GM18909 (cell line): Measurements from ENCODE around the gene TUBA8.
"Not testable (repeated sequence)": the region's sequence is repeated elsewhere in the genome, so short reads cannot be mapped to it uniquely, and the experiment has no call there.

Experiments used
- ATAC-seq: cut with Tn5 transposase; IDR thresholded peaks from one replicate; pipeline ENCODE4 v1.9.1; 2021; ENCODE audit warnings: mild to moderate bottlenecking; ENCODE audit not compliant: unreplicated experiment, poor library complexity

Gene TUBA8

GRCh38 chr22:18110194-18110953 lies at the start of gene TUBA8:
TSS of gene TUBA8 (plus strand) at chr22:18110809. CDS start at chr22:18110866, 57 bp downstream.
- ATAC-seq, result peak; percentile 66

GRCh38 chr22:18062421-18062820 lies 48.2 kb upstream of the TUBA8 start:
- no peak for ATAC-seq

- ATAC-seq, result no peak
Observed at GRCh38 chr22:18063306-18063705, 47.3 kb upstream of the TUBA8 start.

- not testable (repeated sequence) for ATAC-seq
Observed at GRCh38 chr22:18063715-18064114, 46.9 kb upstream of the TUBA8 start.

GRCh38 chr22:18064636-18065035 lies 46.0 kb upstream of the TUBA8 start:
- ATAC-seq, result no peak

GRCh38 chr22:18065256-18065655 lies 45.4 kb upstream of the TUBA8 start:
- ATAC-seq, result no peak

GRCh38 chr22:18066181-18066859 lies 44.3 kb upstream of the TUBA8 start:
- ATAC-seq, result no peak

- no peak for ATAC-seq
Observed at GRCh38 chr22:18067121-18067520, 43.5 kb upstream of the TUBA8 start.

- no peak for ATAC-seq
Observed at GRCh38 chr22:18067548-18068341, 42.9 kb upstream of the TUBA8 start.

- no peak for ATAC-seq
Observed at GRCh38 chr22:18068381-18068988, 42.1 kb upstream of the TUBA8 start.

GRCh38 chr22:18069041-18069440 lies 41.6 kb upstream of the TUBA8 start:
- ATAC-seq, result no peak

- no peak for ATAC-seq
Observed at GRCh38 chr22:18070041-18070440, 40.6 kb upstream of the TUBA8 start.

GRCh38 chr22:18070556-18071306 lies 39.9 kb upstream of the TUBA8 start:
- ATAC-seq, result no peak

GRCh38 chr22:18071307-18071967 lies 39.2 kb upstream of the TUBA8 start:
- ATAC-seq, result not testable (repeated sequence)

GRCh38 chr22:18071968-18072310 lies 38.7 kb upstream of the TUBA8 start:
- ATAC-seq, result no peak

GRCh38 chr22:18073467-18073866 lies 37.1 kb upstream of the TUBA8 start:
- ATAC-seq, result no peak

GRCh38 chr22:18073927-18074326 lies 36.7 kb upstream of the TUBA8 start:
- ATAC-seq, result not testable (repeated sequence)

GRCh38 chr22:18075101-18075719 lies 35.4 kb upstream of the TUBA8 start:
- ATAC-seq, result no peak
